Heart left ventricle (tissue), 16 donors: Measurements from ENCODE around the gene MESP2. TPM values are rescaled to one million over a fixed set of nuclear protein-coding genes. Genes with fewer than 3 reads are reported as not detected.

Experiments used
- ATAC-seq, 4 donors: fragments of 200-7000 bp; cut with Tn5 transposase; one replicate each; pipeline ENCODE4 v1.9.1; 2020 to 2022; ENCODE audit warnings: moderate library complexity in 4 of 4, mild to moderate bottlenecking in 3 of 4, moderate number of reproducible peaks in 1 of 4
- DNase-seq, 5 donors: peaks; one replicate each; pipeline ENCODE4 v3.0.0-alpha.2; 2020
- H3K27ac ChIP-seq, 12 donors: fragments of 200-600 bp; sonication (generic) in 4 of 12; one replicate each; pipeline versions ENCODE4 v1.5.0 to v1.8.0; 2016 to 2022; ENCODE audit warnings: mild to moderate bottlenecking in 2 of 12
- H3K27me3 ChIP-seq, 9 donors: fragments of 200-600 bp; sonication (generic) in 2 of 9; one replicate each; pipeline versions ENCODE4 v1.5.1 to v1.8.0; 2016 to 2022; ENCODE audit warnings: mild to moderate bottlenecking in 3 of 9
- H3K36me3 ChIP-seq, 9 donors: fragments of 200-600 bp; sonication (generic) in 2 of 9; one replicate each; pipeline versions ENCODE4 v1.5.0 to v1.8.0; 2018 to 2022; ENCODE audit warnings: mild to moderate bottlenecking in 2 of 9
- H3K4me1 ChIP-seq, 12 donors: fragments of 200-600 bp; sonication (generic) in 4 of 12; one replicate each; pipeline versions ENCODE4 v1.5.0 to v1.8.0; 2016 to 2022; ENCODE audit warnings: mild to moderate bottlenecking in 3 of 12
- H3K4me3 ChIP-seq, 12 donors: fragments of 200-600 bp; sonication (generic) in 4 of 12; one replicate each; pipeline versions ENCODE4 v1.5.0 to v1.8.0; 2017 to 2022; ENCODE audit warnings: mild to moderate bottlenecking in 9 of 12, moderate library complexity in 4 of 12
- H3K9me3 ChIP-seq, 12 donors: fragments of 200-600 bp; sonication (generic) in 4 of 12; one replicate each; pipeline versions ENCODE4 v1.5.0 to v1.8.0; 2016 to 2022; ENCODE audit warnings: mild to moderate bottlenecking in 1 of 12
- POLR2A ChIP-seq, 2 donors: fragments of 450-650 bp; IDR thresholded peaks; one replicate each; pipeline ENCODE4 v1.6.1; 2017; ENCODE audit warnings: antibody characterized with exemption in 2 of 2, mild to moderate bottlenecking in 2 of 2, moderate library complexity in 2 of 2
- WGBS, 4 donors: extraction: QIAGEN DNeasy Blood & Tissue Kit in 2 of 4; methylation state at CpG; one replicate each; pipeline versions ENCODE4 v1.1.5 to v1.1.7; 2013 to 2018; 5-methylcytosine and 5-hydroxymethylcytosine counted together
- intact Hi-C, 10 donors: fragments of 100-400 bp; cut with DNase I; formaldehyde crosslinking; loops; one replicate each; pipeline versions ENCODE4 v1.11.1 to v1.14.2; 2022
- polyA plus RNA-seq, 2 donors: library from polyadenylated mRNA; stranded (reverse); fragments of 200-250 nt; gene quantifications; one replicate each; pipeline ENCODE4 v1.2.3, GENCODE V29; 2013
- total RNA-seq, 9 donors: library from RNA; depleted of rRNA in 2 of 9; stranded (reverse); fragments of >200 nt in 2 of 9; fragmentation: NEBNext Ultra II Directional in 3 of 9; extraction: Animal tissue kit (Norgen Biotek cat#: 25700) in 3 of 9; gene quantifications; one replicate each; pipeline versions ENCODE4 v1.1.0 to v1.2.4, GENCODE V29; 2016 to 2023
- TF ChIP-seq, protein P1 (sequence below), 12 donors: fragments of 200-600 bp; sonication (generic) in 4 of 12; IDR thresholded peaks; one replicate each; pipeline versions ENCODE4 v1.5.0 to v1.8.0; 2018 to 2022; ENCODE audit warnings: antibody characterized with exemption in 12 of 12, mild to moderate bottlenecking in 5 of 12
- donor health status: ischemic (EF 13 %, LVEDD 7.1; RV severe dilation, severe dysfunction).
- donor health status: healthy with polysubstance abuse.
- donor health status: DM: no; HTN: yes; CAD: no.
- donor health status: DM: no; HTN: no; CAD: no.
- donor health status: ischemic (EF 25% LVEDD 6.9; RV normal size, moderate dysfunction).
- donor health status: ischemic (EF 25% LVEDD 5.7; RV mildly dilated, moderate dysfunction).
- donor health status: healthy.
- donor health status: DM: yes; HTN: yes; CAD: no.
- donor health status: ischemic (EF 35%, LVEDD 5.7; RV mildly dilated, moderate dysfunction).
- donor health status: nonischemic (EF 11% LVEDD 7.7; RV severe dilation, severe dysfunction).
- donor health status: DM: yes; HTN: yes; CAD: no.
- donor health status: PGD.
- donor health status: ischemic (EF 29% LVEDD 5.4; RV normal size, mild dysfunction).
- donor health status: nonischemic (EF 23%, LVEDD 6.1; RV moderate dilation, normal function).

The MESP2 gene
- total and polyA plus RNA-seq, 11 donors, result 0.16 to 0.65 (median 0.58) TPM; not detected in 7

DNA sequence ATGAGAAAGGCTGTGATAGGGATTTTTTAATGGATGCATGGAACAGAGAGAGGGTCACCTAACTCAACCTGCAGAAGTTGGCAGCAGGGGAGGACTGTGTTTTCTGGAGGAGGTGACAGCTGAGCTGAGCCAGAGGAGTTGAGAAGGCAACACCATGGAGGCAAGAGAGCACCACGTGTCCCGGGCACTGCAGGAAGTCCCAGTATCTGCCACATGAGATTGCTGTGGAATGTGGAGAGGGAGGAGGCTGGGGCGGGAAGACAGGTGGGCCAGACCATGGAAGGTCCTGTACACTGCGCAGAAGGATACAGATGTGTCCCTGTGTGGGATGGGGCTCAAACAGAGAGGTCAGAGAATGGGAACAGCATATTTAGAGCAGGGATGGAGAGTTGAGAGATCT is 40.4 kb upstream of the MESP2 start:
- Histone ChIP-seq H3K36me3 (no peaks in the 10 kb centered on the region), H3K27me3 (peaks cover 0 to 5% (median 0%) of the 10 kb centered on the region in 9 donors), H3K4me1 (no peaks in the 10 kb centered on the region), H3K27ac (no peak overlapping the region), H3K9me3 (no peaks in the 10 kb centered on the region), H3K4me3 (no peak overlapping the region)
- ATAC-seq (no peak), DNase-seq (no peak)
- TF ChIP-seq, protein P1, sequence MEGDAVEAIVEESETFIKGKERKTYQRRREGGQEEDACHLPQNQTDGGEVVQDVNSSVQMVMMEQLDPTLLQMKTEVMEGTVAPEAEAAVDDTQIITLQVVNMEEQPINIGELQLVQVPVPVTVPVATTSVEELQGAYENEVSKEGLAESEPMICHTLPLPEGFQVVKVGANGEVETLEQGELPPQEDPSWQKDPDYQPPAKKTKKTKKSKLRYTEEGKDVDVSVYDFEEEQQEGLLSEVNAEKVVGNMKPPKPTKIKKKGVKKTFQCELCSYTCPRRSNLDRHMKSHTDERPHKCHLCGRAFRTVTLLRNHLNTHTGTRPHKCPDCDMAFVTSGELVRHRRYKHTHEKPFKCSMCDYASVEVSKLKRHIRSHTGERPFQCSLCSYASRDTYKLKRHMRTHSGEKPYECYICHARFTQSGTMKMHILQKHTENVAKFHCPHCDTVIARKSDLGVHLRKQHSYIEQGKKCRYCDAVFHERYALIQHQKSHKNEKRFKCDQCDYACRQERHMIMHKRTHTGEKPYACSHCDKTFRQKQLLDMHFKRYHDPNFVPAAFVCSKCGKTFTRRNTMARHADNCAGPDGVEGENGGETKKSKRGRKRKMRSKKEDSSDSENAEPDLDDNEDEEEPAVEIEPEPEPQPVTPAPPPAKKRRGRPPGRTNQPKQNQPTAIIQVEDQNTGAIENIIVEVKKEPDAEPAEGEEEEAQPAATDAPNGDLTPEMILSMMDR (IDR thresholded peaks at IDR 0.05), result no peak
- TF ChIP-seq POLR2A (IDR thresholded peaks at IDR 0.05), result no peak
- intact Hi-C loops, result no loop called here
- 34 to 41% (median 37%) methylated on average over 4 of the region's 4 CpGs for WGBS, 4 donors

DNA sequence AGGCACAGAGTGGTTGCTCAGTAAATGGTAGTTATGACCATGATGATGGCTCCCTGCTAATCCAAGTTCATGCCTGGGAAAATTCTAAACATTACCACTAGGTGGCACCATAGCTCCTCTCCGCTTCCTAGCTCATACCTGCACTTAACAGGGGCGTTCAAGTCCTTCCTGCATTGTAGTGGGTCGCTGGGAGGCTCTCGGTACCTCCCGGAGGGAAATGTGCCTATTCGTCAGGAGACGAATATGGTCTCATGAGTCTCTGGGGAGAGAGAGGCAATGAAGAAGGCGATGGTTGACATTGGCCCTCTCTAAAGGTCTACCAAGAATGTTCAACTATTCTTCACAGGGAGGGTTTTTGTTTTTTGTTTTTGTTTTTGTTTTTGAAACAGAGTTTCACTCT is 36.0 kb upstream of the MESP2 start:
- TF ChIP-seq POLR2A (IDR thresholded peaks at IDR 0.05), result no peak
- TF ChIP-seq, protein P1 (IDR thresholded peaks at IDR 0.05), result peak; percentile 80 to 94 (median 90)
- Histone ChIP-seq H3K27me3 (peaks cover 0 to 13% (median 0%) of the 10 kb centered on the region in 9 donors), H3K9me3 (no peaks in the 10 kb centered on the region), H3K4me3 (no peak overlapping the region), H3K27ac (no peak overlapping the region), H3K36me3 (no peaks in the 10 kb centered on the region), H3K4me1 (no peaks in the 10 kb centered on the region)
- ATAC-seq (peak; percentile 54 to 90 (median 84)), DNase-seq (peak in 1 of 5 donors; percentile 42)
- intact Hi-C loops, result loop anchor here in 2 of 10 donors (5.0 to 10.0 kb wide), 3 partner anchors 93 to 232 kb away; no protein-coding TSS in a partner anchor
- WGBS, 4 donors, result 4 to 7% (median 5%) methylated on average over 8 of the region's 8 CpGs

DNA sequence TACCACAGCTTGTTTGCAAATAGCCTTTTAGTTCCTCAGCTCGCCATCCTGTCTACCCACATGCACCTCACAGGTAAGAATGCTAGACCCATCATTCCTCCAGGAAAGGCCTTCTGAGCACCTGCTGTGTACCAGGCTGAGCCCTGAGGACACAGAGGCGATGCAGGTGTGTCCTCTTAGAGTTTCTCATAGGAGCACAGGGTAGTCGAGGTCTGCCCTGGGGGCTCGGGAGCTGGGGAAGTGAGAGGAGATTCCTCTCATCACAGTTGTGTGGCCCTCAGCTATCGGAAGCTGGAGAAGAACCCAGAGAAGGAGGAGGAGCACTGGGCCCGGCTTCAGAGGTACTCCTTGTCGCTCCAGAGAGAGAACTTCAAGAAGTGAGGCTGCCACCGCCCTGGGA is 33.1 kb upstream of the MESP2 start:
- Histone ChIP-seq H3K27ac (no peak overlapping the region), H3K9me3 (no peaks in the 10 kb centered on the region), H3K36me3 (no peaks in the 10 kb centered on the region), H3K27me3 (peaks cover 0 to 31% (median 0%) of the 10 kb centered on the region in 9 donors), H3K4me3 (no peak overlapping the region), H3K4me1 (no peaks in the 10 kb centered on the region)
- WGBS, 4 donors, result 83 to 86% (median 83%) methylated on average over 5 to 8 of the region's 8 CpGs
- intact Hi-C loops, result loop anchor here in 2 of 10 donors (5.0 to 10.0 kb wide), 3 partner anchors 96 to 229 kb away; no protein-coding TSS in a partner anchor
- no peak for ATAC-seq
- TF ChIP-seq POLR2A (IDR thresholded peaks at IDR 0.05), result no peak
- TF ChIP-seq, protein P1 (IDR thresholded peaks at IDR 0.05), result no peak
- DNase-seq, result no peak

DNA sequence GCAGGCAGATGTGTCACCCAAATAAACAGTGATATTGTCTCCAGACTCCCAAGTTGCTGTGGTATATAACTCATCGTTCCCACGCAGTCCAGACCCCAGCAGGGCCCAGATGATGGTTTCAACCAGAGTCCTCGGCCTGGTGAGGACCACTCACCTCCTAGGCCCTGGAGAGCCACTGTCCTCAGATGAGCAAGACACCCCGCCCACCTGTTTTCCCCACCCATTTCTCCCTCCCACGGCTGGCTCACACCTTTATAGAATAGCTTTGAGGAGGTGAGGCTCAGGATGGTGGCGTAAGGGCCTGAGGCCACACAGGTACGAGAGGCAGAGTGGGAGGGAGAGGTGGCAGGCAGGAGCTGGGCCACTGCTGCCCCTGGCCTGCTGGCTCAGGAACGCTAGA is 32.5 kb upstream of the MESP2 start:
- Histone ChIP-seq H3K4me3 (no peak overlapping the region), H3K27ac (no peak overlapping the region), H3K36me3 (no peaks in the 10 kb centered on the region), H3K9me3 (no peaks in the 10 kb centered on the region), H3K4me1 (no peaks in the 10 kb centered on the region), H3K27me3 (peaks cover 0 to 31% (median 0%) of the 10 kb centered on the region in 9 donors)
- TF ChIP-seq, protein P1 (IDR thresholded peaks at IDR 0.05), result no peak
- TF ChIP-seq POLR2A (IDR thresholded peaks at IDR 0.05), result no peak
- intact Hi-C loops, result loop anchor here in 2 of 10 donors (5.0 to 10.0 kb wide), 3 partner anchors 96 to 229 kb away; no protein-coding TSS in a partner anchor
- ATAC-seq (no peak), DNase-seq (no peak)
- WGBS, 4 donors, result 85 to 91% (median 89%) methylated on average over 7 to 8 of the region's 8 CpGs
